Testis (tissue), 2 donors: Measurements from ENCODE around the gene ORM2.

Experiments used
- POLR2A ChIP-seq: fragments of 450-650 bp; IDR thresholded peaks from one replicate; pipeline ENCODE4 v1.6.1; 2017; ENCODE audit warnings: antibody characterized with exemption, mild to moderate bottlenecking, moderate library complexity
- TF ChIP-seq, protein P1 (sequence below), 3 experiments: fragments of 450-650 bp in 2 of 3; fragments of 200-600 bp in 1 of 3; sonication (generic) in 1 of 3; IDR thresholded peaks; one replicate each; pipeline ENCODE4 v1.5.1; 2016 to 2019; ENCODE audit warnings: antibody characterized with exemption in 3 of 3, mild to moderate bottlenecking in 2 of 3, moderate library complexity in 1 of 3

DNA sequence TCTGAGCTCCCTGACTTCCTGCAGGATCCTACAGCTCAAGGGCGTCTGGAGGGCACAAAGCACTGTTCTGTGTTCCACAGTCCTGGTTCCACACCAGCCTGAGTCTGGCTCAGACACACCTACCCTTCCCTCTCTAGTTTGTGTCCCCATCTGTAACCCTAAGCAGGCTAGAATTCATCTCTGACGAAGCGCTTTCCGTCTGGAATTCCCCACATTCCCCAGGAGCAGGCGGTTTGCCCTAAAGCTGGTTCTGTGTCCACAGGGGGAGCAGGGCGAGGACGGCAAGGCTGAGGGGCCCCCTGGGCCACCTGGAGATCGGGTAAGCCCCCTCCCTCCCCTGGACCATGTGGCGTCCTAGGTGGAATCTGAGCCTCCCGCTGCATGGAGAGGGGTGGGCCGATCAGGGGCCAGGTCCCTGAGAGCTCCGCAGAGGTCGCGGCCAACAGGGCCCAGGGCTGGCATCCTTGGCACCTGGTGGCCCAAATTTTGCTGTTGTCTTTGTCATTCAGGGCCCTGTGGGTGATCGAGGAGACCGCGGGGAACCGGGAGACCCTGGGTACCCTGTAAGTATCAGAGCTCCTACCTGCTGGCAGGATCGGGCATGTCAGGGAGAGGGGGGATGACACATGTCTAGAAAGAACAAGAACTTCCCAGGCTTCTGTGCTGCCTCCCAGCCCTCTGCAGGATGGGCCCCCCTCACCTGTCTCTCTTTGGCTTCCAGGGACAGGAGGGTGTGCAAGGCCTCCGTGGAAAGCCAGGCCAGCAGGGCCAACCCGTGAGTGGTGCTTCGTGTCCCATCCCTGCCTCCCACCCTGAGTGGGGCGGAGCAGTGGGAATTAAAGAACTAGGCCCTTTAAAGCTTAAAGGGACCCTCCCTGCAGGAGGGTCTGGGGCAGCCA is 41.2 kb upstream of the ORM2 start:
- TF ChIP-seq, protein P1, sequence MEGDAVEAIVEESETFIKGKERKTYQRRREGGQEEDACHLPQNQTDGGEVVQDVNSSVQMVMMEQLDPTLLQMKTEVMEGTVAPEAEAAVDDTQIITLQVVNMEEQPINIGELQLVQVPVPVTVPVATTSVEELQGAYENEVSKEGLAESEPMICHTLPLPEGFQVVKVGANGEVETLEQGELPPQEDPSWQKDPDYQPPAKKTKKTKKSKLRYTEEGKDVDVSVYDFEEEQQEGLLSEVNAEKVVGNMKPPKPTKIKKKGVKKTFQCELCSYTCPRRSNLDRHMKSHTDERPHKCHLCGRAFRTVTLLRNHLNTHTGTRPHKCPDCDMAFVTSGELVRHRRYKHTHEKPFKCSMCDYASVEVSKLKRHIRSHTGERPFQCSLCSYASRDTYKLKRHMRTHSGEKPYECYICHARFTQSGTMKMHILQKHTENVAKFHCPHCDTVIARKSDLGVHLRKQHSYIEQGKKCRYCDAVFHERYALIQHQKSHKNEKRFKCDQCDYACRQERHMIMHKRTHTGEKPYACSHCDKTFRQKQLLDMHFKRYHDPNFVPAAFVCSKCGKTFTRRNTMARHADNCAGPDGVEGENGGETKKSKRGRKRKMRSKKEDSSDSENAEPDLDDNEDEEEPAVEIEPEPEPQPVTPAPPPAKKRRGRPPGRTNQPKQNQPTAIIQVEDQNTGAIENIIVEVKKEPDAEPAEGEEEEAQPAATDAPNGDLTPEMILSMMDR (IDR thresholded peaks at IDR 0.05): no peak
- no peak for TF ChIP-seq POLR2A
